Large intestine (tissue), 3 donors: ENCODE data around the gene MTFMT. TPM values are rescaled to one million over a fixed set of nuclear protein-coding genes. Genes with fewer than 3 reads are reported as not detected.

Experiments used
- DNase-seq, 2 donors: peaks; one replicate each; pipeline versions ENCODE4 v3.0.0 to v3.0.0-alpha.2; 2013
- H3K27ac ChIP-seq: one replicate; pipeline ENCODE4 v1.5.1; 2013; ENCODE audit warnings: low read length
- H3K27me3 ChIP-seq: 2 replicates; pipeline ENCODE4 v1.6.1; 2013; ENCODE audit warnings: low read length; ENCODE audit not compliant: control insufficient read depth, insufficient read depth
- H3K36me3 ChIP-seq: 2 replicates; pipeline ENCODE4 v1.6.1; 2013; ENCODE audit warnings: low read length; ENCODE audit not compliant: control insufficient read depth, insufficient read depth
- H3K4me1 ChIP-seq: one replicate; pipeline ENCODE4 v1.6.1; 2013; ENCODE audit warnings: low read length; ENCODE audit not compliant: control insufficient read depth, insufficient read depth
- H3K4me3 ChIP-seq: one replicate; pipeline ENCODE4 v1.5.1; 2013; ENCODE audit warnings: low read length
- H3K9me3 ChIP-seq: one replicate; pipeline ENCODE4 v1.6.1; 2013; ENCODE audit warnings: mild to moderate bottlenecking, low read depth, low read length, moderate library complexity; ENCODE audit not compliant: control insufficient read depth
- WGBS: methylation state at CpG from one replicate; pipeline ENCODE4 v1.1.5; 2013; ENCODE audit warnings: low lambda C conversion rate; ENCODE audit not compliant: insufficient coverage; 5-methylcytosine and 5-hydroxymethylcytosine counted together
- polyA plus RNA-seq: library from polyadenylated mRNA; unstranded; fragments of 120-200 nt; gene quantifications from one replicate; pipeline ENCODE4 v1.2.1, GENCODE V29; 2013

Gene MTFMT
- polyA plus RNA-seq, 1 donor = 14.4 TPM

GRCh38 chr15:64960153-64960552 lies 69.3 kb downstream of the MTFMT start:
- no CpG with 5 or more reads among the region's 6 CpGs for WGBS
- no peak for DNase-seq
- no peaks in the 10 kb centered on the region for H3K4me1 ChIP-seq
- H3K36me3 ChIP-seq = peaks cover 79% of the 10 kb centered on the region
- no peaks in the 10 kb centered on the region for H3K27me3 ChIP-seq
- H3K27ac ChIP-seq = no peak overlapping the region
- no peak overlapping the region for H3K4me3 ChIP-seq
- H3K9me3 ChIP-seq = no peaks in the 10 kb centered on the region

GRCh38 chr15:64959128-64959527 lies 70.3 kb downstream of the MTFMT start:
- no peaks in the 10 kb centered on the region for H3K4me1 ChIP-seq

GRCh38 chr15:64954395-64954794 lies 75.0 kb downstream of the MTFMT start:
- no peak for DNase-seq
- Histone ChIP-seq H3K4me3 (no peak overlapping the region), H3K27me3 (no peaks in the 10 kb centered on the region), H3K4me1 (no peaks in the 10 kb centered on the region), H3K9me3 (peaks cover 3% of the 10 kb centered on the region), H3K36me3 (peaks cover 30% of the 10 kb centered on the region), H3K27ac (no peak overlapping the region)
- 95% methylated on average over 2 of the region's 3 CpGs for WGBS

More at GRCh38 chr15:64959128-64959527, 70.3 kb downstream of the MTFMT start:
- Histone ChIP-seq H3K4me3 (no peak overlapping the region), H3K27me3 (no peaks in the 10 kb centered on the region), H3K27ac (no peak overlapping the region), H3K9me3 (no peaks in the 10 kb centered on the region), H3K36me3 (peaks cover 71% of the 10 kb centered on the region)
- no CpG with 5 or more reads among the region's 9 CpGs for WGBS
- DNase-seq = no peak

GRCh38 chr15:64951777-64952418 lies 77.5 kb downstream of the MTFMT start:
- Histone ChIP-seq H3K27me3 (no peaks in the 10 kb centered on the region), H3K9me3 (peaks cover 3% of the 10 kb centered on the region), H3K27ac (no peak overlapping the region), H3K36me3 (peaks cover 13% of the 10 kb centered on the region), H3K4me3 (no peak overlapping the region), H3K4me1 (no peaks in the 10 kb centered on the region)
- no peak for DNase-seq
- WGBS = 96% methylated on average over 2 of the region's 2 CpGs

Other genes starting within 250 kb of the MTFMT start
- 7.2 TPM for gene PIF1, start 204.0 kb downstream of the MTFMT start, polyA plus RNA-seq
- gene PLEKHO2, start 187.7 kb downstream of the MTFMT start, polyA plus RNA-seq = 16.2 TPM
- gene ANKDD1A, start 117.7 kb downstream of the MTFMT start, polyA plus RNA-seq = 5.6 TPM
- 168 TPM for gene SPG21, start 39.7 kb downstream of the MTFMT start, polyA plus RNA-seq
- gene SLC51B, start 15.7 kb upstream of the MTFMT start, polyA plus RNA-seq = 20.2 TPM
- 3.6 TPM for gene RASL12, start 38.4 kb upstream of the MTFMT start, polyA plus RNA-seq
- 0.04 TPM for gene KBTBD13, start 47.1 kb upstream of the MTFMT start, polyA plus RNA-seq
- 4.9 TPM for gene UBAP1L, start 85.6 kb upstream of the MTFMT start, polyA plus RNA-seq
- 21.0 TPM for gene PDCD7, start 104.2 kb upstream of the MTFMT start, polyA plus RNA-seq
- 50.0 TPM for gene CLPX, start 155.7 kb upstream of the MTFMT start, polyA plus RNA-seq
- gene CILP, start 181.8 kb upstream of the MTFMT start, polyA plus RNA-seq = 2.8 TPM